ENCODE results near the gene RXRA. TPM values are rescaled to one million over a fixed set of nuclear protein-coding genes. Genes with fewer than 3 reads are reported as not detected.

Gene RXRA
- total and polyA plus RNA-seq, 4 experiments from 2014 or later = 1.0 to 11.9 (median 6.4) TPM

- POLR2A ChIA-PET (ENCODE audit: partially characterized antibody) = interaction anchor here (1.0 kb wide), 1 partner anchor 10 kb away, joined by 3 read pairs; no protein-coding TSS in a partner anchor
- Mint-ChIP-seq H3K4me1 (peaks cover 0 to 2% (median 0%) of the 10 kb centered on the region in 4 donors), H3K27me3 (peaks cover 1 to 2% of the 10 kb centered on the region in 2 donors), H3K27ac (peak overlapping the region in 1 of 7 donors; percentile 66), H3K4me3 (no peak overlapping the region), H3K9me3 (peaks cover 0 to 9% (median 0%) of the 10 kb centered on the region in 8 donors), H3K36me3 (no peaks in the 10 kb centered on the region)
- H3K36me3 ChIP-seq (ENCODE audit: insufficient read depth, low read length) = no peaks in the 10 kb centered on the region
- H3K9me3 ChIP-seq (ENCODE audit: control insufficient read depth in 1 of 2, low read length in 2 of 2) = no peaks in the 10 kb centered on the region
- H3K4me1 ChIP-seq (ENCODE audit: insufficient read depth, low read length) = no peaks in the 10 kb centered on the region
- intact Hi-C loops (cut with micrococcal nuclease) = no loop called here
- CTCF ChIA-PET (ENCODE audit: partially characterized antibody) = no interaction called here
- H3K27me3 ChIP-seq (ENCODE audit: insufficient read depth, low read length) = no peaks in the 10 kb centered on the region
- no peak overlapping the region for H3K27ac ChIP-seq (ENCODE audit: low read depth, low read length)
- no peak overlapping the region for H3K4me3 ChIP-seq (ENCODE audit: low read length in 2 of 2)
- no peak for DNase-seq
These were observed 11.1 kb upstream of the RXRA start for GRCh38 chr9:134314950-134315715.

GRCh38 chr9:134315716-134316448, 10.4 kb upstream of the RXRA start:
- peaks cover 0 to 9% (median 0%) of the 10 kb centered on the region in 8 donors for H3K9me3 Mint-ChIP-seq
- Histone ChIP-seq H3K27me3 (ENCODE audit: insufficient read depth, low read length) (no peaks in the 10 kb centered on the region), H3K36me3 (ENCODE audit: insufficient read depth, low read length) (no peaks in the 10 kb centered on the region), H3K4me1 (ENCODE audit: insufficient read depth, low read length) (no peaks in the 10 kb centered on the region), H3K27ac (ENCODE audit: low read depth, low read length) (no peak overlapping the region), H3K4me3 (ENCODE audit: low read length in 2 of 2) (no peak overlapping the region), H3K9me3 (ENCODE audit: control insufficient read depth in 1 of 2, low read length in 2 of 2) (no peaks in the 10 kb centered on the region)
- intact Hi-C loops (cut with micrococcal nuclease) = no loop called here
- no peaks in the 10 kb centered on the region for H3K36me3 Mint-ChIP-seq
- H3K4me1 Mint-ChIP-seq = peaks cover 0 to 2% (median 0%) of the 10 kb centered on the region in 4 donors
- CTCF ChIA-PET (ENCODE audit: partially characterized antibody) = no interaction called here
- peak overlapping the region in 1 of 7 donors; percentile 66 for H3K27ac Mint-ChIP-seq
- POLR2A ChIA-PET (ENCODE audit: partially characterized antibody) = no interaction called here
- no peak for DNase-seq
- no peak overlapping the region for H3K4me3 Mint-ChIP-seq
- H3K27me3 Mint-ChIP-seq = peaks cover 1 to 2% of the 10 kb centered on the region in 2 donors

GRCh38 chr9:134316449-134317160, 9.7 kb upstream of the RXRA start:
- ChIA-PET POLR2A (ENCODE audit: partially characterized antibody) (no interaction called here), CTCF (ENCODE audit: partially characterized antibody) (no interaction called here)
- Histone ChIP-seq H3K4me3 (ENCODE audit: low read length in 2 of 2) (no peak overlapping the region), H3K4me1 (ENCODE audit: insufficient read depth, low read length) (no peaks in the 10 kb centered on the region), H3K9me3 (ENCODE audit: control insufficient read depth in 1 of 2, low read length in 2 of 2) (no peaks in the 10 kb centered on the region), H3K27ac (ENCODE audit: low read depth, low read length) (no peak overlapping the region), H3K27me3 (ENCODE audit: insufficient read depth, low read length) (no peaks in the 10 kb centered on the region), H3K36me3 (ENCODE audit: insufficient read depth, low read length) (no peaks in the 10 kb centered on the region)
- peak in 1 of 5 donors; percentile 61 for DNase-seq
- Mint-ChIP-seq H3K4me3 (no peak overlapping the region), H3K36me3 (no peaks in the 10 kb centered on the region), H3K27me3 (peaks cover 1 to 2% of the 10 kb centered on the region in 2 donors), H3K27ac (peak overlapping the region in 1 of 7 donors; percentile 73), H3K9me3 (peaks cover 0 to 9% (median 0%) of the 10 kb centered on the region in 8 donors), H3K4me1 (peaks cover 0 to 2% (median 0%) of the 10 kb centered on the region in 4 donors)
- intact Hi-C loops (cut with micrococcal nuclease) = no loop called here

GRCh38 chr9:134317400-134317789, 8.9 kb upstream of the RXRA start:
- intact Hi-C loops (cut with micrococcal nuclease) = no loop called here
- no peak for DNase-seq
- CTCF ChIA-PET (ENCODE audit: partially characterized antibody) = interaction anchor here (1.1 kb wide), 1 partner anchor 146 kb away, joined by 4 read pairs; no protein-coding TSS in a partner anchor
- peaks cover 0 to 9% (median 0%) of the 10 kb centered on the region in 8 donors for H3K9me3 Mint-ChIP-seq
- H3K36me3 Mint-ChIP-seq = no peaks in the 10 kb centered on the region
- H3K36me3 ChIP-seq (ENCODE audit: insufficient read depth, low read length) = no peaks in the 10 kb centered on the region
- peak overlapping the region in 2 of 7 donors; percentile 12 to 73 for H3K27ac Mint-ChIP-seq
- H3K9me3 ChIP-seq (ENCODE audit: control insufficient read depth in 1 of 2, low read length in 2 of 2) = no peaks in the 10 kb centered on the region
- no peaks in the 10 kb centered on the region for H3K4me1 ChIP-seq (ENCODE audit: insufficient read depth, low read length)
- H3K4me3 ChIP-seq (ENCODE audit: low read length in 2 of 2) = no peak overlapping the region
- no peaks in the 10 kb centered on the region for H3K27me3 ChIP-seq (ENCODE audit: insufficient read depth, low read length)
- peaks cover 0 to 2% (median 0%) of the 10 kb centered on the region in 4 donors for H3K4me1 Mint-ChIP-seq
- H3K27me3 Mint-ChIP-seq = peaks cover 1 to 2% of the 10 kb centered on the region in 2 donors
- POLR2A ChIA-PET (ENCODE audit: partially characterized antibody) = no interaction called here
- no peak overlapping the region for H3K27ac ChIP-seq (ENCODE audit: low read depth, low read length)
- H3K4me3 Mint-ChIP-seq = no peak overlapping the region

GRCh38 chr9:134317790-134318414, 8.4 kb upstream of the RXRA start:
- no peak overlapping the region for H3K4me3 ChIP-seq (ENCODE audit: low read length in 2 of 2)
- peak overlapping the region in 1 of 7 donors; percentile 5 for H3K27ac Mint-ChIP-seq
- no peaks in the 10 kb centered on the region for H3K9me3 ChIP-seq (ENCODE audit: control insufficient read depth in 1 of 2, low read length in 2 of 2)
- ChIA-PET POLR2A (ENCODE audit: partially characterized antibody) (no interaction called here), CTCF (ENCODE audit: partially characterized antibody) (interaction anchor here (1.1 kb wide), 1 partner anchor 147 kb away, joined by 4 read pairs; no protein-coding TSS in a partner anchor)
- H3K27me3 ChIP-seq (ENCODE audit: insufficient read depth, low read length) = no peaks in the 10 kb centered on the region
- no peak overlapping the region for H3K4me3 Mint-ChIP-seq
- DNase-seq = no peak
- H3K4me1 ChIP-seq (ENCODE audit: insufficient read depth, low read length) = no peaks in the 10 kb centered on the region
- H3K36me3 ChIP-seq (ENCODE audit: insufficient read depth, low read length) = no peaks in the 10 kb centered on the region
- intact Hi-C loops (cut with micrococcal nuclease) = no loop called here
- H3K27ac ChIP-seq (ENCODE audit: low read depth, low read length) = no peak overlapping the region
- H3K4me1 Mint-ChIP-seq = peaks cover 0 to 2% (median 0%) of the 10 kb centered on the region in 4 donors
- no peaks in the 10 kb centered on the region for H3K36me3 Mint-ChIP-seq
- no peaks in the 10 kb centered on the region for H3K27me3 Mint-ChIP-seq
- H3K9me3 Mint-ChIP-seq = peaks cover 0 to 9% (median 0%) of the 10 kb centered on the region in 8 donors

- no peak for DNase-seq
- H3K4me3 Mint-ChIP-seq = no peak overlapping the region
- POLR2A ChIA-PET (ENCODE audit: partially characterized antibody) = no interaction called here
These were observed 7.8 kb upstream of the RXRA start for GRCh38 chr9:134318481-134318891.

More at GRCh38 chr9:134318481-134318891, 7.8 kb upstream of the RXRA start:
- Histone ChIP-seq H3K36me3 (ENCODE audit: insufficient read depth, low read length) (no peaks in the 10 kb centered on the region), H3K27ac (ENCODE audit: low read depth, low read length) (no peak overlapping the region), H3K4me1 (ENCODE audit: insufficient read depth, low read length) (no peaks in the 10 kb centered on the region), H3K4me3 (ENCODE audit: low read length in 2 of 2) (no peak overlapping the region), H3K27me3 (ENCODE audit: insufficient read depth, low read length) (no peaks in the 10 kb centered on the region), H3K9me3 (ENCODE audit: control insufficient read depth in 1 of 2, low read length in 2 of 2) (no peaks in the 10 kb centered on the region)
- H3K27ac Mint-ChIP-seq = peak overlapping the region in 1 of 7 donors; percentile 5
- intact Hi-C loops (cut with micrococcal nuclease) = no loop called here
- CTCF ChIA-PET (ENCODE audit: partially characterized antibody) = interaction anchor here (1.1 kb wide), 1 partner anchor 147 kb away, joined by 4 read pairs; no protein-coding TSS in a partner anchor
- peaks cover 0 to 2% (median 0%) of the 10 kb centered on the region in 4 donors for H3K4me1 Mint-ChIP-seq
- no peaks in the 10 kb centered on the region for H3K27me3 Mint-ChIP-seq
- H3K36me3 Mint-ChIP-seq = no peaks in the 10 kb centered on the region
- H3K9me3 Mint-ChIP-seq = peaks cover 0 to 4% (median 0%) of the 10 kb centered on the region in 8 donors
